Pulmonary artery endothelial cell (primary cell): ENCODE results near the gene GPR107. TPM values are rescaled to one million over a fixed set of nuclear protein-coding genes. Genes with fewer than 3 reads are reported as not detected.
"Not testable (repeated sequence)": the region's sequence is repeated elsewhere in the genome, so short reads cannot be mapped to it uniquely, and the experiment has no call there.

ENCODE experiments used
- DNase-seq: peaks from one replicate; pipeline ENCODE4 v3.0.0-alpha.2; 2011; ENCODE audit warnings: low read depth, low spot score
- total RNA-seq: library from RNA; depleted of rRNA; stranded (reverse); fragments of >200 nt; gene quantifications from 2 replicates; pipeline ENCODE4 v1.2.3, GENCODE V29; 2014

GPR107 gene
- 22.0 and 62.2 TPM in 2 replicates for total RNA-seq

DNA sequence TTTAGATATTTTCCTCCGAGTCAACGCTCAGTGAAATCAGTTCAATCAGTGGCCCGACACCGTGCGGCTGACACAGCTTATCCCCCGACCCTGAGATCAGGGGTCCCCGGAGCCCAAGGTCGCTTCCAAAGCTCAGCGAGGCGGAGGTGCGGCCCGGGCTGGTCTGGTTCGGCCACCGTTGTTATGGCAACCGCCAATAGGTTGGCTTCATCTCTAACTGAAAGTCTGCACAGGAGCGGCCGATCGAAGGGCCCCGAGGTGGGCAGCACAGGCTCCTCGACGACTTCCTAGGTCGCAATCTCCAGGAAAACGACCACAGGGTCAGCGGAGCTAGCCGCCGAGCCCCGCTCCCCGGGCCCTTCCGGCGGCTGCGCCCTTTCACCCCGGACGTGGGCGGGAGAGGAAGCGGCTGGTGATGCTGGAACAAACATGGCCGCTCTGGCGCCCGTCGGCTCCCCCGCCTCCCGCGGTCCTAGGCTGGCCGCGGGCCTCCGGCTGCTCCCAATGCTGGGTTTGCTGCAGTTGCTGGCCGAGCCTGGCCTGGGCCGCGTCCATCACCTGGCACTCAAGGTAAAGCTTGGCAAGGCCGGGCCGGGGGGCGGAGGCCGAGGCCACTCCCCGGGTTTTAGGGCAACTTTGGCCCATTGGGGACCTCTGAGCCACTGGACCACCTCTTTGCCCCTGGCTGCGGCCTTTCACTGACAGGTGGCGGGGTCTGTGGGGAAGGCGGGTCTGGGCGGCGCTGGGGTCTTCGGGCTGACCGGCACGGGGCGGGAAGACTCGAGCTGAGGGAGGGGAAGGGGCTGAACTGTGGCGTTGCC, at the start of gene GPR107:
TSS of gene GPR107 (plus strand) at position 403 of the 821 bp plus-strand sequence. CDS start at position 430, 27 bp downstream.
- DNase-seq, result no peak

GRCh38 chr9:130003943-130004552, 49.7 kb upstream of the GPR107 start:
- no peak for DNase-seq

DNA sequence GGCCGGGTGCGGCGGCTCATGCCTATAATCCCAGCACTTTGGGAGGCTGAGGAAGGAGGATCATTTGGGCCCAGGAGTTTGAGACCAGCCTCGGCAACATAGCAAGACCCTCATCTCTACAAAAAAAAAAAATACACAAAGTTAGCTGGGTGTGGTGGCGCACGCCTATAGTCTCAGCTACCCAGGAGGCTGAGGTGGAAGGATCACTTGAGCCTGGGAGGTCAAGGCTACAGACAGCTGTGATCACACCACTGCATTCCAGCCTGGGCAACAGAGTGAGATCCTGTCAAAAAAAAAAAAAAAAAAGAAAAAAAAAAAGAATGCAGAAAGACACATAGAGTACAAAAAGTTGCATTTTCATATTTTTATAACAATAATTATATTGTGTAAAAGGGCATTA, 46.8 kb upstream of the GPR107 start:
- DNase-seq, result not testable (repeated sequence)

DNA sequence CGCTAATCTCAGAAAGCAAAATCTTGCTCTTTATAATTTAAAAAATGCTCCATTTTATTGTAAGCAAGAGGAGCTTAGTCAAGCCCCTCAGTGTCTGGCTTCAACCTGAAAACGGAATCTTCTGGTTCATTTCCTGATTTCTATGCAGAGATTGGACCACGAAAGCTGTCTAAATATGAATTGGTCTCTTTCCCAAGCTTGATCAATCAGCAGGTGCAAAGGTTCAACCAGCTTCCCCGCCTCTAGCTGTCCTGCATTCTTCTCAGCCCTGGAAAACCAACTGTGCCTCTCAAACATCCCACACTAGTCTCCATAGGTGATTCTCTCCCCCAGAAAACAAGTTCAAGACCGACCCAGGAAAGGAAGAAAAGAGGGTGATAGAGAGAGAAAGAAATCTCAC, 45.2 kb upstream of the GPR107 start:
- DNase-seq, result no peak

GRCh38 chr9:130009546-130009945, 44.2 kb upstream of the GPR107 start:
- DNase-seq, result not testable (repeated sequence)

GRCh38 chr9:130010151-130010988, 43.3 kb upstream of the GPR107 start:
- no peak for DNase-seq

- no peak for DNase-seq
These were observed 40.4 kb upstream of the GPR107 start for GRCh38 chr9:130013326-130013725.

- no peak for DNase-seq
These were observed 38.2 kb upstream of the GPR107 start for GRCh38 chr9:130015353-130016019.

GRCh38 chr9:130017076-130017475, 36.6 kb upstream of the GPR107 start:
- no peak for DNase-seq

- not testable (repeated sequence) for DNase-seq
These were observed 36.2 kb upstream of the GPR107 start for GRCh38 chr9:130017510-130017909.

DNA sequence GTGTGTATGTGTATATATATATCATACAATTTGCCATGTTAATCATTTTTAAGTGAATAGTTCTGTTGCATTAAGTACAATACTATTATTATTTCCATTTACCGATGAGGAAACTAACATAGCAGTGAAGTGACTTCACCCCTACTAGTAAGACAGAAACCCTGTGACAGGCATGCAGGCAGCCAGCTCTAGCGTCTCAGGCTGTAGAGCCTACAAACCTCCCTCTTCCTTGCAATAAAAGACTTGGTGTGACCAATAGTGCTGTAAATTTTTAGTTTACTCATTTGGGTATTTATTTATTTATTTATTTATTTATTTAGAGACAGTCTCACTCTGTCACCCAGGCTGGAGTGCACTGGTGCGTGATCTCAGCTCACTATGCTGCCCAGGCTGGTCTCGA, 35.4 kb upstream of the GPR107 start:
- DNase-seq, result no peak

- DNase-seq, result no peak
These were observed 33.1 kb upstream of the GPR107 start for GRCh38 chr9:130020618-130021017.

GRCh38 chr9:130021123-130021522, 32.6 kb upstream of the GPR107 start:
- DNase-seq, result no peak

GRCh38 chr9:130021842-130022241, 31.9 kb upstream of the GPR107 start:
- DNase-seq, result not testable (repeated sequence)

DNA sequence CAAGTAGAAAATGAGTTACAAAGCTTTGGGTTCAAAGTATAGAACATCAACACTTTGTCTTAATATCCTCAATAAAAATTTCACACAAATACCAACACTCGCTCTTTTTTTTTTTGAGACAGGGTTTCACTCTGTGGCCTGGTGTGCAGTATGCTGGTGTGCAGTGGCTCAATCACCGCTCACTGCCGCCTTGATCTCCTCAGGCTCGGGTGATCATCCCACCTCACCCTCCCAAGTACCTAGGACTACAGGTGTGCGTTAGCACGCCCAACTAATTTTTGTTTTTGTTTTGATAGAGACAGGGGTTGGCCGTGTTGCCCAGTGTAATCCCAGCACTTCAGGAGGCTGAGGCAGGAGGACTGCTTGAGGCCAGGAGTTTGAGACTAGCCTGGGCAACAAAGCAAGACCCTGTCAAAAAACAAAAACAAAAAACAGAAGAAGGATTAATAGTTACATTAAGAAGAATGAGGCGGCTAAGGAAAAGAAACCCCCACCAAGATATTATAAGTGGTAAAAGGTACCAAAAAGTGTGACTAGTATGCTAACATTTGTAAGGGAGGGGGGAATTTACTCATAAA, 31.1 kb upstream of the GPR107 start:
- no peak for DNase-seq

DNA sequence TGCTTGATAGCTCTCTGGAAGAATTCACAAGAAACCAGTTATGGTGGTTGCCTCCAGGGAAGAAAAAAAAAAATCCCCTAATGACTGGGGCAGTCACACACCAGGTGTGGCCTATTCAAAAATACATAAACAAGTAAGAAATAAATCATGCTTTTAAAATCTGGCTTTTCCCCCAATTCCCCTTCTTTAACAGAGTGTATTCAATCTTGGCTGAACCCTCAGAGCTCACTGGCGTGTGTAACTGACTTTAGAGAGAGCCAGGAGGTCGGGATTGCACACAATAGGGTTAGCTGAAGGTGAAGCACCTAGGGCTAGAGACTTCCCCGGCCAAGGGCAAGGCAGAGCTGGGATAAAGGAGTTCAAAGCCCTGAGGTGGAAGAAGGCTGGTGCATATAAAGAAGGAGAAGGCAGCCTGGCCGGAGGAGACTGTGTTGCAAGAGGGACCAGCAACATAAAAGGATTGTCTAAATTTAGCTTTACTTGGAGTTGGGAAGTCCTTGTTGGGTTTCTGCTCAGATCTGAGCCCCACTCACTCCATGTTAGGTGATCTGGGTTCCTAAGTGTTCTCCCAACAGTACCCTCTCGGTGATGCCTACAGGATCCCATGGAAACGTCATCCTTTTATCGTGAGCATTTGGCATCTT, 30.4 kb upstream of the GPR107 start:
- DNase-seq, result no peak

DNA sequence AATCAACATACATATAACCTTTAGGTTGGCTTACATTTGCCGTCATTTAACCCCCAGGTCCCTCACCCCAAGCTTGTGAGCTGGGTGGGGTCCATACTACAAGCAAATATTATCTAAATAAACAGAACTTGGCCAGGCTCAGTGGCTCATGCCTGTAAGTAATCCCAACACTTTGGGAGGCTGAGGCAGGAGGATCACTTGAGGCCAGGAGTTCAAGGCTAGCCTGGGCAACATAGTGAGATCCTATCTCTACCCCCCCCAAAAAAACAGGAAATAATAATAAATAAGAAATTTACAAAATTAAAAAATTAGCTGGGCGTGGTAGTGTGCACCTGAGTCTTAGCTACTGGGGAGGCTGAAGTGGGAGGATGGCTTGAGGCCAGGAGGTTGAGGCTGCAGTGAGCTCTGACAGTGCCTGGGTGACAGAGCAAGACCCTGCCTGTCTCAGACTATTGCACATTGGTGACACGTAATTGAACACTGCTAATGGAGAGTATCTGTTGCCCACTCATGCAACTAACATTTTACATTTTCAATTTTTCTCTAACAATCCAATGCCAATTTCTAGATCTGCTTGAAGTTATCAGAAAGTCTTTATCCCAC, 29.6 kb upstream of the GPR107 start:
- DNase-seq, result no peak

GRCh38 chr9:130024597-130024994, 29.1 kb upstream of the GPR107 start:
- no peak for DNase-seq

GRCh38 chr9:130026583-130027340, 26.9 kb upstream of the GPR107 start:
- no peak for DNase-seq
